ENCODE measurements around the gene TBC1D20.
"Not testable (repeated sequence)": the region's sequence is repeated elsewhere in the genome, so short reads cannot be mapped to it uniquely, and the experiment has no call there.

The TBC1D20 gene

GRCh38 chr20:475463-476357 lies 13.4 kb upstream of the TBC1D20 start:
- DNase-seq: no peak

DNA sequence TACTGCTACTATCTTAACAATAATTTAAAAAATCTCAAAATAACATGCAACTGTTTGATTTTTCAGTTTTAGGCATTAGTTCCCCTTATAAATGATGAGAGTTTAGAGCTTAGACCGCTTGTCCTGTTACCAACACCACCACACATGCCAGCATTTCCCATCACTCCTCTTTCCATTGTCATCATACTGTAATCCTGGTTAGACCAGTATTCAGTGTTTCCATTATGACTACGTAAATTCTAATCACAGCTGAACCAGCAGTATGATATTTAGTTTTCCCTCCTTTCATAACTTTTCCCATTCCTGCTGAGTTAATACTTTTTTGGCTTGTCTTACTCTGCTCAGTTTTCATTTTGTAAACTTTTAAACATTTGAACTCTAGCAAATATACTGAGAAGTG lies 12.2 kb upstream of the TBC1D20 start:
- no peak for DNase-seq

GRCh38 chr20:472889-473292 lies 10.6 kb upstream of the TBC1D20 start:
- DNase-seq: no peak

DNA sequence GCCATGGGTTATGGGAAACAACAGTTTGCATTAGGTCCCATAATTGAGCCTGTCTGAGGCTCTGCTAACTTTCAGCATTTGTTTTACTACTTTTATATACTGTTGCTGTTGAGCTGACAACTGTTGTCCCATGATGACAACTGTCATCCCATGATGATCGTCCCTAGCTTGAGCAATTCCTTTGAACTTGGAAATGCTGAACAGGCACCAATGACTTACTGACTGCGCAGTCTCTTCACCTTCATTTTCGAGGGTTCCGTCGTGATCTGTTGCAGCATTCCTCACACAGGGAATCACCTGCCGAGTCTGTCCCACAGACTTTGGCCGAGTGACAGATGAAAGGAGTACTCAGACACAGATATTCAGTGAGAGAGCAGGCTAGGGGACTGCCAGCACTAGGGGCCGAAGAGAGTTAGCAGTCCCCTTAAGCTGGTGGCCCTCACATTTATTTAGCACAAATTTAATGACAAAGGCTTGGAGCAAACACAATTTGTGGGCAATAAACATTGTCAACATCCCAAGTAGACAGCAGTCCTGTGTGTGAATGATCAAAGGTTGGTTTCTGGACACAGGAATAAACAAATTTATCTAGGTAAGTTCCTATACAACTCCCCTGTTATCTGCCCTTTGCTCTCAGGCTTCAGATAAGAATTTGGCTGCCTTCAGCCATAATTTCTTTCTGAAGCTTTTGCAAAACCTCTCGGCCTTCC lies 10.0 kb upstream of the TBC1D20 start:
- DNase-seq: no peak

DNA sequence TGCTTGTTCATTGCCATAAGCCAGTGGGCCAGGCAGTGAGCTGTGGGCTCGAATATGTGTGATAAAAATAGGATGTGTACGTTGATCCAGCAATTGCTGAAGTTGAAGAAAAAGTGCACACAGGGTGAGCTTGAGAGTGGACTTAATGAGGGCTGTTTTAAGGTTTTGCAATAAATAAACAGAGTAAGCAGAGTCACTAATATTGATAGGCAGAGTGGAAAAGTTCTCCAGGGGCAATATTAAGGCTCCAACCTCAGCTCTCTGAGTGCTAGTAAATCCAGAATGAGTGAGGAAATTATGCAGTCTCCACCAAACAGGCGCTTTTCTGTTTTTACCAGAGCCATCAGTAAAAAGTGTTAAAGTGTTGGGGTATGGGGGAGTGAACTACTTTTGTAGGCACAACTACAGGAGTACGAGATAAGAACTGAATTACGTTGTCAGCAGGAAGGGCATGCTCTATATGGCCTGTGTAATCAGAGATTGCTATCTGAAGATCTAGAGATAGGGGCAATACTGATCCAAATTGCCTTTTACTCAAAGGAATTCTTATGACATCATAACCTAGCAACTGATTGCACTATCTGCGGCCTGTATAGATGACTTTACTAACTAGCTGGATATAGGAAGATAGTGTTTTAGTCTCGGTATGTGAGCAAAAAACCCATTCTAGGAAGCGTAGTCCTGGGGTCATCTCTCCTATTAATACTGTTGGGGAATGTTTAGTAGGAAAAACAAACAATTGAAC lies 7.6 kb upstream of the TBC1D20 start:
- DNase-seq: no peak

DNA sequence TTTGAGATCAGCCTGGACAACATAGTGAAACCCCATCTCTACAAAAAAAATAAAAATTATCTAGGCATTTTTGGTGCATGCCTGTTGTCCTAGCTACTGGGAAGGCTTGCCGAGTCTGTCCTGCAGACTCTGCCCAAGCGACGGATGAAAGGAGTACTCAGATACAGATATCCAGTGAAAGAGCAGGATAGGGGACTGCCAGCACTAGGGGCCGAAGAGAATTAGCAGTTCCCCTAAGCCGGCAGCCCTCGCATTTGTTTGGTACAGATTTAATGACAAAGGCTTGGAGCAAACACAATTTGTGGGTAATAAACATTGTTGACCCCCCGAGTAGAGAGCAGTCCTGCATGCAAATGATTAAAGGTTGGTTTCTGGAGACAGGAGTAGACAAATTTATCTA lies 5.4 kb upstream of the TBC1D20 start:
- DNase-seq: no peak

- peak; percentile 25 for DNase-seq
Observed at GRCh38 chr20:461254-462198, 807 bp downstream of the TBC1D20 start.

- DNase-seq: no peak
Observed at GRCh38 chr20:460707-461106, 1.6 kb downstream of the TBC1D20 start.

- DNase-seq: no peak
Observed at GRCh38 chr20:460180-460579, 2.2 kb downstream of the TBC1D20 start.

- DNase-seq: no peak
Observed at GRCh38 chr20:458776-459175, 3.6 kb downstream of the TBC1D20 start.

- DNase-seq: no peak
Observed at GRCh38 chr20:454951-455350, 7.4 kb downstream of the TBC1D20 start.

- not testable (repeated sequence) for DNase-seq
Observed at GRCh38 chr20:452021-452420, 10.3 kb downstream of the TBC1D20 start.

- DNase-seq: no peak
Observed at GRCh38 chr20:445514-446336, 16.6 kb downstream of the TBC1D20 start.

GRCh38 chr20:444862-445426 lies 17.4 kb downstream of the TBC1D20 start:
- DNase-seq: no peak

DNA sequence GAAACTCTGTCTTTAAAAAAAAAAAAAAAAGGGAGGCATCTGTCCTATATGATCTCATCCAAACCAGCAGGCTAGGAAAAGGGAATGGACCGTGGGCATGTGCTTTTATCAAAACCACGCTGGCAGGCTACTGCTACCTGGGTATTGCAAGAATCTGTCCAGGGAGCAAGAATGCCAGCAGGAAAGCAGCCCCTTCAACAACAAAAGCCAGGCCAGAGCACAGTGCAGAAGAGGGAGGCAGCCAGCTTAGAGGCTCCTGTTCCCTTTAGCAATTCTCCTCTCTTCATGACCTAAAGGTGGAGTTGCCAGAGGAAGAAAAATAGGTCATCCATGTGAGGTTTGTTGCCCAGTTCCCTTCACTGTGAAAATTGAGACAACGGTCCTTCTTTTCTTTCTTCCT lies 18.2 kb downstream of the TBC1D20 start:
- DNase-seq: no peak

GRCh38 chr20:443223-443775 lies 19.0 kb downstream of the TBC1D20 start:
- no peak for DNase-seq

GRCh38 chr20:440636-441035 lies 21.7 kb downstream of the TBC1D20 start:
- DNase-seq: no peak

GRCh38 chr20:440148-440547 lies 22.2 kb downstream of the TBC1D20 start:
- DNase-seq: no peak

DNA sequence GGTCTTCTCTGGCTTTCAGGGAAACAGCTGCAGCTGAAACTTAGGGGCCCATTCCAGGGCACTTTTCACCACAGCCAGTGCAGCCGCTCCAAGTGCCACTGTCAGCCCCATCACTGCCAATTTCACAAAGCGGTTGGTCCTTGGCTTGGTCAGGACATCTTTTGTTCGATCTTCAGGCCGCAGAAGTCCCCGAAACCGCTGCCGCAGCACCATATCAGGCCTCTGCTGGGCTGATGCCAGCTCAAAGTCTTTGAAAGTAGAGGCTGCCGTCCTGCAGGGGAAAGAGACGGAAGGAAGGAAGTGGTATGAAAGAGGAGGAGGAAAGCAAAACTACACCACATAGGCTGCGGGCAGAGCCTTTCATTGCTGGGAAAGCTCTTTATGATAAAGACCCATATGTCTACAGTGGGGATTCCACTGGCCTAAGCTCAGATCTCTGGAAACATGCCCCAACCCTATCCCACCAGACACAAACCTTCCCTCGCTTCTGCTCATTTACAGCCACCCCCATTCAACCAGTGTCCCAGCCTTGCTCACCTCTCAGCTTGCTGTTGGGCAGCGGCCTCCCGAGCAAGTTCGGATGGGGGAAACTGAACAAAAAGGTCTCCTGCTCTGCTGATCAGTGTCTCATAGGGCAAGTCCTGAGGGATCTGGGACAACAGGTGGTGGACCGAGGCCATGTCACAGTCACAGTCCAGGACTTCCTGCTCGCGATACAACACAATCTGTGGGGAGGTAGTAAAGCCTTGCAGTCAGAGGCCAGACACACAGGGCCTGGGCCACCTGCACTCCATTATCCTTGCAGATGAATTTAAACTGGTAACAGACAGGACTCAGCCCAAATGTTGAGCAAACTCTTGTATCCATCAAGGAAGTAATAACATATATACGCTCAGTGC lies 23.5 kb downstream of the TBC1D20 start:
- no peak for DNase-seq
